GM21723 (cell line): ENCODE data around the gene CD300H.
"Not testable (repeated sequence)": the region's sequence is repeated elsewhere in the genome, so short reads cannot be mapped to it uniquely, and the experiment has no call there.

Experiments used
- ATAC-seq: cut with Tn5 transposase; IDR thresholded peaks from one replicate; pipeline ENCODE4 v1.9.1; 2021; ENCODE audit warnings: mild to moderate bottlenecking, moderate library complexity; ENCODE audit not compliant: unreplicated experiment

Gene CD300H

DNA sequence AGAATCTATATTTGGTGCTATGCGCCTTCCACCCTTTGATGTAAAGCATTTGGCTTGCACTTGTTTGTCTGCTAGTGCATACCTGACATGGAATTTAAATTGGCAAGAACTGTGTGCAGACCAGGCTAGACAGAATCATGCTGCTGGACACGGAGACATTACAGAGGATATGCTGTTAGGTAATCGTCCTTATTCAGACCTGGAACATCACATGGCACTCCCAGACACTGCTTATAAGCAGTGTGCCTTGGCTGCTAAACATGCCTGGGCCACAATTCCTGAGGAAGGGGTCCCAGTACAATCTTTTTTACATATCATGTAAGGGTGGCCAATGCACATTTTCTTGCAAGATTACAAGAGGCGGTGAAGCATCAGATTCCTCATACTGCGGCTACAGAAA is 18.4 kb upstream of the CD300H start:
- no peak for ATAC-seq

DNA sequence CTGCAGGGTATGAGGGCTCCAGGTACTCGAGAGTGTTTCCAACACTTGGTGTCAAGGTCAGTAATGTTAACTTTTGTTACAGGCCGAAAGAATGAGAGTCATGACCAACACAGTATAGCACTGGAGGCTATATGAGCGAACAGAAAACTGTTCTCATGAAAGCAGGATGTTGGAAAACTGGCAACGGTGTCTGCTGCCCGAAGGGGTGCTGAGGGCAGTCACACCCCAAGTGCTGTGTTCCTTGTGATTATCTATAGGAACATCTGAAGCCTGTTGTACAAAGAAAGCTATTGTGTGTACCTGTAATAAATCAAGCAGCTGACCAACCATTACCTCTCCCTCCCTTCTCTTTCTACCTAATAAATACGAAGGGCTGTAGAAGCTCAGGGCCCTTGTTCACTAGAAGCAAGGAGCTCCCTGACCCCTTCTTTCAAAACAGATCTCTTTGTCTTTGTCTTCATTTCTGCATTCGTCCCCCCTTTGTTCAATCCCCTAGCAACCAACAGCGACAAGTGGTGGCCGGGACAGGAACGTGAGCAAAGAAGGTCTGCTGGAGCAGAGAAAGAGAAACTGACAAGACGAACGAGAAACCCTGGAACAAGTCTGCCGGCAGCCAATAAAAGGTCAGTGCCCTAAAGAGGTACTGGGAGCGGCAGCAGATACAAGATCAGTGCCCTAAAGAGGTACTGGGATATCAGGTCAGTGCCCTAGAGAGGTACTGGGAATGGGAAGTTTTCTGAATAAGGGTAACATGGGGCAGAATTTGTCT is 17.2 kb upstream of the CD300H start:
- ATAC-seq = no peak

GRCh38 chr17:74582633-74583032 is 15.3 kb upstream of the CD300H start:
- no peak for ATAC-seq

DNA sequence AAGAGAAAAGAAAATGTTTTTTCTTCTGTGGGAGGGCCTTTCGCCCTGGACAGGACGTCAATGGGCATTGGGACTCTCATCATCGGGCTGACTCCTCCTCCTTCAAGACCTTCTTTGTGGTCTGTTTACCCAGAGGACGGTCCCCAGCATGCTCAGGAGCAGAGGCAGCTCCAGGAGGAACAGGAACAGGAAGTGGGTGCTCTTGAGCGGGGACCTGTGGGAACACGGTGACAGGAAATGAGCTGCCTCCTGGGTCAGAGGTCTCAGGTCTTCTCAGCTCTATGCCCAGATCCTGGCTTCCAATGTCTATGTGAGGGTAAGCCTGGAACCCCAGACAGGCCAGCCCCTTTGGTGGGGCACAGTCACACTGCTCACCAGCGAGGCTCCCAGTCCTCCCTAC is 12.6 kb upstream of the CD300H start:
- no peak for ATAC-seq

DNA sequence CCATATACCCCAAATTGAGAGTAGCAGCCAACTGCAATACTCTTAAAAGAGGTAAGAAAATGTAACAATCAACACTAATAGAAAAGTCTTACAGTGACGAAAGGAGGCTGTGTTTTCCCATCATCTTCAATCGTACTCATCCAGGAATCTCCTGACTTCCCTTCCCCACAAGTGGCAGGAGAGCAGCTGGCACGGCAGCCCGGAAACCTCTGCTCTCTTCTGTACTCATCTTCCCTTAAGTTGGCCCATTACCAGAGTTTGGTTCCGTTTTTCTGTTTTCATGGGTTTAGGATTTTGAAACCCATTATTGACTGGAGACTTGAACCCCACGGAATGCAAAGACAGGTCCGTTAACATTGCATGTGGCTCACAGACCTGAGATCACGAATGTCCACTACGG is 11.7 kb upstream of the CD300H start:
- ATAC-seq = no peak

- ATAC-seq = no peak
Measured at GRCh38 chr17:74574489-74575142, 7.3 kb upstream of the CD300H start.

DNA sequence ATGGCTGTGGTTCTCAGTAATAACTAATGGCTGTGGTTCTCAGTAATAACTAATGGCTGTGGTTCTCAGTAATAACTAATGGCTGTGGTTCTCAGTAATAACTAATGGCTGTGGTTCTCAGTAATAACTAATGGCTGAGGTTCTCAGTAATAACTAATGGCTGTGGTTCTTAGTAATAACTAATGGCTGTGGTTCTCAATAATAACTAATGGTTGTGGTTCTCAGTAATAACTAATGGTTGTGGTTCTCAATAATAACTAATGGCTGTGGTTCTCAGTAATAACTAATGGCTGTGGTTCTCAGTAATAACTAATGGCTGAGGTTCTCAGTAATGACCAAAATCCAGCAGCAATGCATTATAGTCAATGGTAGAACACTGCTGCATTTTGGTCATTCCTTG is 6.3 kb upstream of the CD300H start:
- not testable (repeated sequence) for ATAC-seq

DNA sequence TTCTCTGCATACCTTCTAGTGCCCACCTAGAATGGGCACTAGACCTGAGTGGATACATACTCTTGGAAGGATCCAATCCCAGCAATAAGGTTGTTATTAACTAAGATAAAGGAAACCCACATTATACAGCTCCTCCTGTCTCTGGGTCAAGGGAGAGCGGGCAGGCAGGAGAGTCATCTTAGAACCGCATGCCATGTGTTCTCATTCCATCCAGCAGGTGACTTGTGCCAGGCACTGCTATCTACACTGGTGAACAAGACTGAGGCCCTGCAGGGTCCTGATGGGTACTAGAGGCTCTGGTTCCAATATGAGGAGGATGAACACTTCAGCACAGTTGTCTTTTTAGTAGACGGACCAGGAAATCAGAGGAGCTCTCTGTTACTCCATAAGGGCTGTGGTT is 5.9 kb upstream of the CD300H start:
- ATAC-seq = no peak

DNA sequence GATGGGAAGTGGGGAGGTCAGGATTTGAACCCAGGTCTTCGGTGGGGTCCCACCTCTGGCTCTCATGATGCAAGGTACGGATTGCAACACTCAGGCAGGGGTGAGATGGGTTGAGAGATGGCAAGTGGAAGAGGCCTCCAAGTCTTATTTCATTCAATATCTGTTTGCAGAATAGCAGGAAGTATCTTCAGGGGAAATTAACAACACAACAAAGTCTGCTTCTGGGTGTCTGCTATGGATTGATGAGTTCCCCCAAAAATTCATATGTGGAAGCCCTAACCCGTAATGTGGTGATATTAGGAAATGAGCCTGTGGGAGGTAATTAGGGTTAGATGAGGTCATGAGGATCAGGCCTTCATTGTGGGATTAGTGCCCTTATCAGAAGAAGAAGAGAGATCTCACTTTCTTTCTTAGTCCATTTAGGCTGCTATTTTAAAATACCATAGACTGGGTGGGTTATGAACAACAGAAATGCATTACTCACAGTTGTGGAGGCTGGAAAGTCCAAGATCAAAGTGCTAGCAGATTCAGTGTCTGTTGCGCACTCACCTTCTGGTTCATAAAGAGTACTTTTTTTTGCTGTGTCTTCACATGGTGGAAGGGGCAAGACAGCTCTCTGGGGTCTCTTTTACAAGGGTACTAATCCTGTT is 4.4 kb upstream of the CD300H start:
- ATAC-seq = no peak

- ATAC-seq = no peak
Measured at GRCh38 chr17:74569020-74570003, 2.0 kb upstream of the CD300H start.

- no peak for ATAC-seq
Measured at GRCh38 chr17:74568106-74568873, 981 bp upstream of the CD300H start.

DNA sequence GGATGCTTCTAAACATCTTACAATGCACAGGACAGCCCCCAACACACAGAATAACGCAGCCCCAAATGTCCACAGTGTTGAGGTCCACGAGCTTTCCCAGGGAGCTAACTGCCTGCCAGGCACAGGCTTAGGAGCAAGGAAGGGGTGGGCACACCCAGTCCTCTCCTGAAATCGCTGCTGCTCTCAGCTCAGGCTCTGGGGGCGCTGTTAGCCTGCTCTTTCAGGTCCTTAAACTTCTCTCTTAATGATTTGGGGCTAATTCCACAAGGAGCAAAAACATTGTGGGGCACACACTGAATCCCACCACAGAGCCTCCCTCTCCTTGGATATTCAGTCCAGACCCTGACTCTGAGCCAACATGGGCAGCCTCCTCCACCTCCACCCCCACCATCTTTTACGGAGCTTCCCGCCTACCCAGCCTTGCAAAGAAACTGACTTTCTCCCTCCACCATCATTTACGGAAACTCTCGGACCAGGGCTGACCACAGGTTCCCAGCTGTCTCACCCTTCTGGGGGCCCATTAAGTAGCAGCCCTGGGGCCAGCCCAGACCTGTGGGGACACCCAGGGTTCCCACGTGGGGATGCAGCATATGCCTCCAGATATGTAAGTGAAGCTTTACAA is 1.1 kb downstream of the CD300H start:
- no peak for ATAC-seq

GRCh38 chr17:74565126-74565525 is 2.2 kb downstream of the CD300H start:
- ATAC-seq = no peak

DNA sequence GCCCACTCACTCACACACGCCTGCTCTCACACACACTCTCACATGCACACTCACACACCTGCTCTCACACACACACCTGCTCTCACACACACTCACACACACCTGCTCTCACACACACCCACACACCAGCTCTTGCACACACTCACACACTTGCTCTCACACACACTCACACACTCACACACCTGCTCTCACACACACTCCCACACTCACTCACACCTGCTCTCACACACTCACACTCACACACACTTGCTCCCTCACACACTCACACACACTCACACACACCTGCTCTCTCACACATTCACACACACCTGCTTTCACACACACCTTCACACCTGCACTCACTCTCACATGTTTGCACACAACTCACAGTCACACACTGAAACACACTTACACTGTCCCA is 4.0 kb downstream of the CD300H start:
- ATAC-seq = no peak

GRCh38 chr17:74561586-74561985 is 5.7 kb downstream of the CD300H start:
- ATAC-seq = no peak

- no peak for ATAC-seq
Measured at GRCh38 chr17:74558882-74559519, 8.3 kb downstream of the CD300H start.

DNA sequence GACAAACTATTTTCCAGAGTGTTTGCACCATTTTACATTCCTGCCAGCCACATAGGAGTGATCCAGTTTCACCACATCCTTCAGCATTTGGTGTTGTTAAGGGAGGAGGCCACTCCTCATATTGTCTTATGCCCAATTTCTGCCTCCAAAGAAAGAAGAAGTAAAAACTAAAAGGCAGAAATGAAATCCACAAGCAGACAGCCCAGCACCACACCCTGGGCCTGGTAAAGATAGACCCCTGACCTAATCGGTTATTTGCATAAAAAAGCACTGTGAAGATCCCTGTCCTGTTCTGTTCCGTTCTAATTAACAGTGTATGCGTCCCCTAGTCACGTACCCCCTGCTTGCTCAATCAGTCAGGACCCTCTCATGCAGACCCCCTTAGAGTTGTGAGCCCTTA is 8.9 kb downstream of the CD300H start:
- not testable (repeated sequence) for ATAC-seq

- no peak for ATAC-seq
Measured at GRCh38 chr17:74555427-74555940, 11.8 kb downstream of the CD300H start.

- no peak for ATAC-seq
Measured at GRCh38 chr17:74554909-74555308, 12.4 kb downstream of the CD300H start.
